ENCODE data around the gene SPECC1.
"Not testable (repeated sequence)": the region's sequence is repeated elsewhere in the genome, so short reads cannot be mapped to it uniquely, and the experiment has no call there.

SPECC1 gene

GRCh38 chr17:20304961-20305360, 295.8 kb downstream of the SPECC1 start:
- H3K9ac ChIP-seq (ENCODE audit: low read depth, low read length): no peak overlapping the region
- H3K4me1 ChIP-seq (ENCODE audit: insufficient read depth, low read length): no peaks in the 10 kb centered on the region; the same call in 1 of the 2 replicates
- WGBS: 93% methylated on average over 5 of the region's 5 CpGs

GRCh38 chr17:20306924-20307323, 297.8 kb downstream of the SPECC1 start:
- Histone ChIP-seq H3K9me3 (ENCODE audit: insufficient read depth, low read depth, low read length) (peaks cover 22% of the 10 kb centered on the region), H3K36me3 (ENCODE audit: insufficient read depth, low read length) (peaks cover 41% of the 10 kb centered on the region), H3K4me3 (ENCODE audit: low read length) (no peak overlapping the region), H3K9ac (ENCODE audit: low read depth, low read length) (no peak overlapping the region), H3K4me1 (ENCODE audit: insufficient read depth, low read length) (no peaks in the 10 kb centered on the region; the same call in 1 of the 2 replicates), H3K27ac (ENCODE audit: low read depth, low read length) (no peak overlapping the region), H3K27me3 (ENCODE audit: insufficient read depth, low read length) (no peaks in the 10 kb centered on the region)

More at GRCh38 chr17:20304961-20305360, 295.8 kb downstream of the SPECC1 start:
- Histone ChIP-seq H3K27ac (ENCODE audit: low read depth, low read length) (no peak overlapping the region), H3K4me3 (ENCODE audit: low read length) (no peak overlapping the region), H3K9me3 (ENCODE audit: insufficient read depth, low read depth, low read length) (peaks cover 22% of the 10 kb centered on the region), H3K36me3 (ENCODE audit: insufficient read depth, low read length) (peaks cover 43% of the 10 kb centered on the region), H3K27me3 (ENCODE audit: insufficient read depth, low read length) (no peaks in the 10 kb centered on the region)

- WGBS: 93% methylated on average over 1 of the region's 1 CpG
Observed at GRCh38 chr17:20307326-20307910, 298.3 kb downstream of the SPECC1 start.

GRCh38 chr17:20310481-20310880, 301.3 kb downstream of the SPECC1 start:
- H3K4me3 ChIP-seq (ENCODE audit: low read length): no peak overlapping the region
- whole genome bisulfite sequencing: 93% methylated on average over 5 of the region's 5 CpGs
- no peaks in the 10 kb centered on the region; the same call in 1 of the 2 replicates for H3K4me1 ChIP-seq (ENCODE audit: insufficient read depth, low read length)
- H3K27me3 ChIP-seq (ENCODE audit: insufficient read depth, low read length): no peaks in the 10 kb centered on the region
- H3K27ac ChIP-seq (ENCODE audit: low read depth, low read length): no peak overlapping the region
- H3K9me3 ChIP-seq (ENCODE audit: insufficient read depth, low read depth, low read length): peaks cover 22% of the 10 kb centered on the region
- H3K36me3 ChIP-seq (ENCODE audit: insufficient read depth, low read length): peaks cover 45% of the 10 kb centered on the region
- no peak overlapping the region for H3K9ac ChIP-seq (ENCODE audit: low read depth, low read length)

More at GRCh38 chr17:20307326-20307910, 298.3 kb downstream of the SPECC1 start:
- H3K4me1 ChIP-seq (ENCODE audit: insufficient read depth, low read length): no peaks in the 10 kb centered on the region; the same call in 1 of the 2 replicates
- no peak overlapping the region for H3K27ac ChIP-seq (ENCODE audit: low read depth, low read length)
- peaks cover 22% of the 10 kb centered on the region for H3K9me3 ChIP-seq (ENCODE audit: insufficient read depth, low read depth, low read length)
- H3K36me3 ChIP-seq (ENCODE audit: insufficient read depth, low read length): peaks cover 41% of the 10 kb centered on the region
- no peaks in the 10 kb centered on the region for H3K27me3 ChIP-seq (ENCODE audit: insufficient read depth, low read length)
- no peak overlapping the region for H3K9ac ChIP-seq (ENCODE audit: low read depth, low read length)
- H3K4me3 ChIP-seq (ENCODE audit: low read length): no peak overlapping the region

GRCh38 chr17:20313306-20313705, 304.1 kb downstream of the SPECC1 start:
- Histone ChIP-seq H3K27ac (ENCODE audit: low read depth, low read length) (no peak overlapping the region), H3K4me3 (ENCODE audit: low read length) (no peak overlapping the region), H3K9me3 (ENCODE audit: insufficient read depth, low read depth, low read length) (no peaks in the 10 kb centered on the region), H3K27me3 (ENCODE audit: insufficient read depth, low read length) (no peaks in the 10 kb centered on the region), H3K4me1 (ENCODE audit: insufficient read depth, low read length) (no peaks in the 10 kb centered on the region), H3K36me3 (ENCODE audit: insufficient read depth, low read length) (peaks cover 20% of the 10 kb centered on the region), H3K9ac (ENCODE audit: low read depth, low read length) (no peak overlapping the region)
- 97% methylated on average over 10 of the region's 10 CpGs for WGBS

- Histone ChIP-seq H3K9ac (ENCODE audit: low read depth, low read length) (no peak overlapping the region), H3K27me3 (ENCODE audit: insufficient read depth, low read length) (no peaks in the 10 kb centered on the region), H3K27ac (ENCODE audit: low read depth, low read length) (no peak overlapping the region), H3K36me3 (ENCODE audit: insufficient read depth, low read length) (peaks cover 14% of the 10 kb centered on the region), H3K4me3 (ENCODE audit: low read length) (no peak overlapping the region), H3K4me1 (ENCODE audit: insufficient read depth, low read length) (no peaks in the 10 kb centered on the region), H3K9me3 (ENCODE audit: insufficient read depth, low read depth, low read length) (no peaks in the 10 kb centered on the region)
- 93% methylated on average over 7 of the region's 7 CpGs for WGBS
Observed at GRCh38 chr17:20313891-20314290, 304.7 kb downstream of the SPECC1 start.

- H3K4me3 ChIP-seq (ENCODE audit: low read length): no peak overlapping the region
- H3K9ac ChIP-seq (ENCODE audit: low read depth, low read length): no peak overlapping the region
- H3K36me3 ChIP-seq (ENCODE audit: insufficient read depth, low read length): peaks cover 8% of the 10 kb centered on the region
- H3K27ac ChIP-seq (ENCODE audit: low read depth, low read length): no peak overlapping the region
- H3K4me1 ChIP-seq (ENCODE audit: insufficient read depth, low read length): no peaks in the 10 kb centered on the region
- H3K9me3 ChIP-seq (ENCODE audit: insufficient read depth, low read depth, low read length): no peaks in the 10 kb centered on the region
- no peaks in the 10 kb centered on the region for H3K27me3 ChIP-seq (ENCODE audit: insufficient read depth, low read length)
- WGBS: 91% methylated on average over 8 of the region's 8 CpGs
Observed at GRCh38 chr17:20314834-20315233, 305.7 kb downstream of the SPECC1 start.

- no peak overlapping the region for H3K9ac ChIP-seq (ENCODE audit: low read depth, low read length)
- 92% methylated on average over 10 of the region's 10 CpGs for WGBS
Observed at GRCh38 chr17:20315311-20315710, 306.2 kb downstream of the SPECC1 start.

GRCh38 chr17:20315821-20316220, 306.7 kb downstream of the SPECC1 start:
- Histone ChIP-seq H3K27me3 (ENCODE audit: insufficient read depth, low read length) (no peaks in the 10 kb centered on the region), H3K9me3 (ENCODE audit: insufficient read depth, low read depth, low read length) (no peaks in the 10 kb centered on the region), H3K27ac (ENCODE audit: low read depth, low read length) (no peak overlapping the region), H3K4me1 (ENCODE audit: insufficient read depth, low read length) (no peaks in the 10 kb centered on the region), H3K4me3 (ENCODE audit: low read length) (no peak overlapping the region), H3K9ac (ENCODE audit: low read depth, low read length) (no peak overlapping the region), H3K36me3 (ENCODE audit: insufficient read depth, low read length) (peaks cover 8% of the 10 kb centered on the region)
- WGBS: 93% methylated on average over 4 of the region's 4 CpGs

More at GRCh38 chr17:20315311-20315710, 306.2 kb downstream of the SPECC1 start:
- no peaks in the 10 kb centered on the region for H3K9me3 ChIP-seq (ENCODE audit: insufficient read depth, low read depth, low read length)
- H3K4me1 ChIP-seq (ENCODE audit: insufficient read depth, low read length): no peaks in the 10 kb centered on the region
- no peak overlapping the region for H3K27ac ChIP-seq (ENCODE audit: low read depth, low read length)
- no peaks in the 10 kb centered on the region for H3K27me3 ChIP-seq (ENCODE audit: insufficient read depth, low read length)
- no peak overlapping the region for H3K4me3 ChIP-seq (ENCODE audit: low read length)
- peaks cover 8% of the 10 kb centered on the region for H3K36me3 ChIP-seq (ENCODE audit: insufficient read depth, low read length)

GRCh38 chr17:20320535-20321229, 311.5 kb downstream of the SPECC1 start:
- not testable (repeated sequence) for H3K27ac ChIP-seq (ENCODE audit: low read depth, low read length); H3K9ac ChIP-seq (ENCODE audit: low read depth, low read length); H3K36me3 ChIP-seq (ENCODE audit: insufficient read depth, low read length); H3K9me3 ChIP-seq (ENCODE audit: insufficient read depth, low read depth, low read length); H3K27me3 ChIP-seq (ENCODE audit: insufficient read depth, low read length); H3K4me1 ChIP-seq (ENCODE audit: insufficient read depth, low read length)
- 55% methylated on average over 47 of the region's 47 CpGs for WGBS
- H3K4me3 ChIP-seq (ENCODE audit: low read length): peak overlapping the region; percentile 31; the same call in 1 of the 2 replicates

- not testable (repeated sequence) for H3K4me1 ChIP-seq (ENCODE audit: insufficient read depth, low read length); H3K9me3 ChIP-seq (ENCODE audit: insufficient read depth, low read depth, low read length); H3K4me3 ChIP-seq (ENCODE audit: low read length); H3K27me3 ChIP-seq (ENCODE audit: insufficient read depth, low read length); H3K36me3 ChIP-seq (ENCODE audit: insufficient read depth, low read length); H3K27ac ChIP-seq (ENCODE audit: low read depth, low read length); H3K9ac ChIP-seq (ENCODE audit: low read depth, low read length)
- WGBS: 97% methylated on average over 25 of the region's 32 CpGs
Observed at GRCh38 chr17:20321357-20321756, 312.2 kb downstream of the SPECC1 start.

Data from HUES64 (cell line).